ENCODE data around the gene CYTH3.
"Not testable (repeated sequence)": the region's sequence is repeated elsewhere in the genome, so short reads cannot be mapped to it uniquely, and the experiment has no call there.

Gene CYTH3

GRCh38 chr7:6228361-6229229 is 43.8 kb downstream of the CYTH3 start:
- no peak for DNase-seq

DNA sequence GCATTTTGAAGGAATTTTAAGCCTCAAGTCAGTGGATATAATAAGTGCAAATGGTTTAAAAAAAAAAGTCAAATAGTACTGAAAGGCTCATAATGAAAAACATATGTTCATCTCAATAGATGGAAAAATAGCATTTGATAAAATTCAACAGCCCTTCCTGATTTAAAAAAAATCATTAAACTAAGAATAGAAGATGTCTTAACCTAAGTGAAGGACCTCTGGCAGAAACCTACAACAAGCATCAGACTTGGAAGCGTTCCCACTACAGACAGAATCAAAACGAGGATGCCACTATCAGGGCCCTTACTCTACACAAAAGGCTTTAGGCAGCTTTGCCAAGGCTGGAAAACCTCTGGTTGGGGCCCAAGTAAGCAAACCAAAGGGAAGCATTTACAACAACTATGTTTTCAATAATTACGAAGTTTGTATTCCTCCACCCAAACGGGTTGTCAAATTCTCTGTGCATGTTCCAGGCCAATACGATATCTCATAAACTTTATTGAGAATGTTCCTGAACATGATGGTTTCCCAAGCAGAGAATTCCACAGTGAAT is 45.1 kb downstream of the CYTH3 start:
- DNase-seq, result no peak

DNA sequence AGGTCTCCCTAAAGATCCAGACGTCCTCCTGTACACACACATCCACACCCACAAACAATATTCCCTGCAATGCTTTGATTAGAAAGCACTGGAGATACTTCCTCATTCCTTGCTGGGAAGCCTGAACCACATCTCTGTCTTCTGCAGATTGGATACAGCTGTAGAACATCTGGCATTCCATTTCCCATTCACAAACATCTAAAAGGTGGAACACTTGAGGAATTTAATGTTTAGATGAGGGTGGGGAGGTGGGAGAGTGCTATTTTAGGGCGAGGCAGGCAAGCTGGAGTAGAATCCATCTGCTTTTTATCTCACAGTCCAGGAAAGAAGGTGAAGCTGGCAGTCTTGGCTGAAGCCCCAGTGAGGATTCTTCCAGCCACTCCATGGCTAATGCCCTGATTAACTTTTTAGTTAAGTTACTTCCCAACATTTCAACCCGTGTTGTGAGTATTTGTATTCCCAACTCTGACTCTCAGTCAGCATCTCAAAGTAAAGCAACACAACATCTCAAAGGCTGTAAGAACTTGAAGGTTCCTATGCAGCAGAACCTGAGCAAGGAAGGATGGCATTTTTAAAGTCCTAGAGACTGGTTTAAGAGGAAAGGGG is 46.1 kb downstream of the CYTH3 start:
- no peak for DNase-seq

- DNase-seq, result not testable (repeated sequence)
Measured at GRCh38 chr7:6223411-6223810, 49.0 kb downstream of the CYTH3 start.

DNA sequence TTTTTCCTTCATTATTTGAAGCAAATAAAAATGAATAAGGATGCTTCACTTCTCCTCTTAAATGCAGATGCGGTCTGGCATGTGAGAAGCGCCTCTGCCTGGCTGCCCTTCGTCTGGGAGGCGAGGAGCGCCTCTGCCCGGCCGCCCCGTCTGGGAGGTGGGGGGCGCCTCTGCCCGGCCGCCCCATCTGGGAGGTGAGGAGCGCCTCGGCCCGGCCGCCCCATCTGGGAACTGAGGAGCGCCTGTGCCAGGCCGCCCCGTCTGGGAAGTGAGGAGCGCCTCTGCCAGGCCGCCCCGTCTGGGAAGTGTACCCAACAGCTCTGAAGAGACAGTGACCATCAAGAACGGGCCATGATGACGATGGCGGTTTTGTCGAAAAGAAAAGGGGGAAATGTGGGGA is 49.4 kb downstream of the CYTH3 start:
- DNase-seq, result not testable (repeated sequence)

DNA sequence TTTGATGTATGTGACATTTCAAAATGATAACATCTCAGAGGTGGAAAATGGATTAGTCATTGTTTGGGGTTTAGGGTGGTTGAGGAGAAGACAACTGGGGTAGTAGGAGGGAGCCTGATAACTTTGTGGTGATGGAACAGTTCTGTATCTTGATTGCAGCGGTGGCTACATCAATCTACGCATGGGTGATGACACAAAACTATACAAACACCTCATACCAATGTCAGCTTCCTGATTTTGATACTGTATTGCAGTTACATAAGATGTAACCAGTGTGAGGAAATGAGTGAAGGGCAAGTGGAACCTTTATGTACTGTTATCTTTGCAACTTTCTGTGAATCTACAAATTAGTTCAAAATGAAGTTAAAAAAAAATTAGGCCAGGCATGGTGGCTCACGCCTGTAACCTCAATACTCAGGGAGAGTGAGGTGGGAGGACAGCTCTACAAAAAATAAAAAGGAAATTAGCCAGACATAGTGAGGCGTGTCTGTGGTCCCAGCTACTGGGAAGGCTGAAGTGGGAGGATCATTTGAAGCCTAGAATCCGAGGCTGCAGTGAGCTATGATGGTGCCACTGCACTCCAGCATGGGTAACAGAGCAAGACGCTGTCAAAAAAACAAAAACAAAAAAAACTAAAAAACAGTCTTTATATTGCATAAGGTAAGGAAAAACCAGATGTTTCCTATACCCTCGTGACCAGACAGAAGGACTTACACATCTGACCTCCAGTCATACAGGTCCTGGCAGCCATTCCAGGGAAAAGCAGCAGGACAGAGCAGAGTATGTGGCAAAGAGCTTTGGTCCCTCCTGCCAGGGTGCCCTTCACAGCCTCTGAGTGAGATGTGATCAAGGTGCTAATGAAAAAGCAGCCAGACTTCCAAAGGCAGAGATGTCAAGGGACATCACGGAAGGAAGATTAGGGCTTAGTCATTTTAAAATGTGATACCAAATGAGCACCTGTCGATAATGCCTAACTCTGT is 50.8 kb downstream of the CYTH3 start:
- no peak for DNase-seq

GRCh38 chr7:6218329-6218728 is 54.1 kb downstream of the CYTH3 start:
- no peak for DNase-seq

DNA sequence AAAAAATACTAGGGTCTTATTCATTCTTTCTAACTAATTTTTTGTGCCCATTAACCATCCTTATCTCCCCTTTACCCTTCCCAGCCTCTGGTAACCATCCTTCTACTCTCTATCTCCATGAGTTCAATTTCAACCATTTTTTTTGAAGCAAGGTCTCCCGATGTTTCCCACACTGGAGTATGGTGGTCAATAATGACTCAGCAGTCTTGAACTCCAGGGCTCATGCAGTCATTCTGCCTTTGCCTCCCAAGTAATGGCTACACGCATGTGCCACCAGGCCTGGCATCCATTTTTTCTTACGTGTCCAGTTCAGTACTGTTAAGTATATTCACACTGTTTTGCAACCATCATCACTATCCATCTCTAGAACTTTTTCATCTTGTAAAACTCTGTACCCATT is 60.4 kb downstream of the CYTH3 start:
- no peak for DNase-seq

DNA sequence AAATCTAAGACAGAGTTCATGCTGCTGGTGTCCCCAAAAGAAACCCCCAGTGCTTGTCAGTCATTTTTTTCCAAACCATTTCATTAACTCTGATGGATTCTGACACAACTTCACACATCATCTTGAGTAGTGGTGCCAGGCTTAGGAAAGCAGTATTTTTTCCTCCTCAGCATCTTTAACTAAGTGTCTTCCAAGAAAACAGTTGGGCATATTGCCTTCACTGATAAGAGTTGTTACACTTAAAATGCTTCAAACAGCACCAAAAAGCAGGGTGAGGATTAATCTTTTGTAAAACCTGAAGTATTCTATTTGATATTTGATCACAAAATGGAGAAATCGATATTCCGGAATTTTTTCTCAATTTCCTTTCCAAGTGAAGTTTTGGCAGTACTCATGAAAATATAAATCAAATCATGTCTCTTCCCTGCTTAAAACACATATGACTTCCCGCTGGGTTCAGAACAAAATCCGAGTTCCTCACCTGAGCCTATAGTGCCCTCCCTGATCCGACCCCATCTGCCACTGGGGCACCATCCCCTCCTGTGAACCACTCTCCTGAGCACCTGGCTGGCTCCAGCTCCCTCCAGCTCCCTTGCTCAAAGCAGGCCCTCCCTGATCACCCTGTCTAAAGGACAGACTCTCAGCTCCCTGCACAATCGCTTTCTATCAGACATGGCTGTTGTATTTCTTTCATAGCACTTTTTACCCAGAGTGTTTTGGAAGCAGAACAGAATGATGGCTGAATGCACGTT is 61.6 kb downstream of the CYTH3 start:
- DNase-seq, result no peak

DNA sequence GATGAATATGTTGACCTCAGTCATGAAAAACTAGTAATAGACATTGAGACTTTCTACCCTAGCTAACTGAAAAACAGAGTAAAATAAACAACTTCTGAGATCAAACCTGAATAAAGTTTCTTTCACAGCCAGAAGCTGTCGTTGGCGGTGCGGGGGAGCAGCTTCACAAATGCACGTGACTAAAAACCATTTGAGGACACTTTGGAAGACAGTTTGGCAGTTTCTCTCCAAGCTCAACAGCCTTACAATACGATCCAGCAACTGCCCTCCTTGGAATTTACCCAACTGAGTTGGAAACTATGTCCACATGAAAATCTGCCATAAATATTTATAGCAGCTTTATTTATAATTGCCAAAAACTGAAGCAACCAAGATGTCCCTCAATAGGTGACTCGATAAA is 63.1 kb downstream of the CYTH3 start:
- DNase-seq, result no peak

DNA sequence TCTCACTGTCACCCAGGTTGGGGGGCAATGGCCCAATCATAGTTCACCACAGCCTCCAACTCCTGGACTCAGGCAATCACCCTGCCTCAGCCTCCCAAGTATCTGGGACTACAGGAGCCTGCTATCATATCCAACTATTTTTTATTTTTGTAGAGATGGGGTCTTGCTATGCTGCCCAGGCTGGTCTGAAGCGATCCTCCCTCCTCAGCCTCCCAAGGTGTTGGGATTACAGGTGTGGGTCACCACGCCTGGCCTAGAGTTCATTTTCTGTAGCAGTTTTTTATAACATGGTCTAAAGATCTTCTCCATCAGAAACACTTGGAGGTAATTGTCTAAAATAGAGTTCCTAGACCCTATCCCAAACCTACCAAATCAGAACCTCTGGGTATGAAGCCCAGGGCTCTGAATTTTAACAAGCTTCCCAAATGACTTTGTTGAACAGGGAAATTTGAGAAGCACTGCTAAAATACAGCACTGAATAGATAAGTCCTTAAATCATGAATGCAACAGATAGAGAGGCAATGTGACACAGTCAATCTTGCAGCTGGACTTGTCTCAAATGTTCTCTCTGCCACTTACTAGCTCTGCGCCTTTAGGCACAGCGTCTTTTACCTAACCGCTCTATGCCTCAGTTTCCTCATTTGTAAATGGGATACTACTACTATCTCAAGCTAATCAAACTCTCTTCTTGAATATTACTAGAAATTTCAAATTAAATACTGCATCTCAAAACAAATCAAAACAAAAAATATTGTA is 63.7 kb downstream of the CYTH3 start:
- no peak for DNase-seq

DNA sequence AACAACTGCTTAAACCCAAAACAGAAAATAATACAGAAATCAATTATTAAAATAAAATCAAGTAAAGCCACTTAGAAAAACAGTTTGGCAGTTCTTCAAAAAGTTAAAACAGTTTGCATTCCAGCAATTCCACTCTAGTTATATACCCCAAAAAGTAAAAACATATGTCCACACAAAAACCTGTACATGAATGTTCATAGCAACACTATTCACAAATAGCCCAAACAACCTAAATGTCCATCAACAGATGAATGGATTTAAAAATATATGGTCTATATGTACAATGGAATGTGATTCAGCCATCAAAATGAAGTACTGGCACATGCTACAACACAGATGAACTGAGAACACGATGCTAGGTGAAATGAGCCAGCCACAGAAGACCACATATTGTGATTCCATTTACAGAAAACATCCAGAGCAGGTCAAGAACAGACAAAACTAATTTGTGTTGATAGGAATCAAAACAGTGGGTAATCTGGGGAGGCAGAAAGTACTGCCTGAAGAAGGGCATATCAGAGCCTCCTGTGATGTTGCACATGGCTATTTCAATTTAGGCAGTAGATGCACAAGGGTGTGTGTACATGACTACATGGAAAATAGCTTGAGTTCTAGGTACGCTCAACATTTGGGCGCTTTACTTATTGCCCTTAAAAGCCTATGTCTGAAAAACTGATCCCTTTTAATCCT is 66.3 kb downstream of the CYTH3 start:
- no peak for DNase-seq

- no peak for DNase-seq
Measured at GRCh38 chr7:6203381-6203780, 69.0 kb downstream of the CYTH3 start.

DNA sequence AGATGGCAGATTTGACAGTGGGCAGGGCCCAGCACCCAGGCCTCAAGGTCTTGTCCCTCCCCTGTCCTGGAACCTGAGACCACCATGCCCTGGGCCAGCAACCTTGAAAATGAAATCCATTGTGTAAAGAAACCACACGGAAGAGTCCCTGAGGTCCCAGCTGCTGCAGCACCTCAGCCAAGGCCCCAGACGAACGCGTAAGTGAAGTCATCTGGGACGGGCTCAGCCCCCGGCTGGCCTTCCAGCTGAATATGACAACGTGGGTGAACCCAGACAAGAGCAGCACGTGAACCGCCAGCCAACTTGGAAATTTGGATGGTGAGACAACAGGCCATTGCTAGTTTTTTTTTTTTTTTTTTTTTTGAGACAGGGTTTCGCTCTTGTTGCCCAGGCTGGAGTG is 70.3 kb downstream of the CYTH3 start:
- DNase-seq, result no peak

DNA sequence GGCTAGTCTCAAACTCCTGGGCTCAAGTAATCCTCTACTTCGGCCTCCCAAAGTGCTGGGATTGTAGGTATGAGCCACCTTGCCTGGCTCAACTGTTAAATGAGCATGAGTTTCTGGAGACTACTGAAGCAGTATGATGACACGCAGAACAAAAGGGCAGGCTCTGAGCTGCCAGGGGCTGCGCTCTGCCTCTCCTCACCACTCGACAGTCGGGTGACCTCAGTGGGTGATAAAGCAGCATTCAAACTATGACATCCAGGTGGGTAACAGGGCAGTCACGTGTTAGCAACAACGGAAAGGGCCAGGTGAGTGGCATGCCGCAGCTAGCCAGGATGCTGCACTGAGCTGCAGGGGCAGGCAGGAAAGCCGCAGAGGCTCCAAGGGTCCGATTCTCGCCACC is 71.5 kb downstream of the CYTH3 start:
- DNase-seq, result no peak

- no peak for DNase-seq
Measured at GRCh38 chr7:6198689-6199595, 73.5 kb downstream of the CYTH3 start.

- no peak for DNase-seq
Measured at GRCh38 chr7:6197801-6198551, 74.4 kb downstream of the CYTH3 start.

- DNase-seq, result no peak
Measured at GRCh38 chr7:6193709-6194108, 78.7 kb downstream of the CYTH3 start.

DNA sequence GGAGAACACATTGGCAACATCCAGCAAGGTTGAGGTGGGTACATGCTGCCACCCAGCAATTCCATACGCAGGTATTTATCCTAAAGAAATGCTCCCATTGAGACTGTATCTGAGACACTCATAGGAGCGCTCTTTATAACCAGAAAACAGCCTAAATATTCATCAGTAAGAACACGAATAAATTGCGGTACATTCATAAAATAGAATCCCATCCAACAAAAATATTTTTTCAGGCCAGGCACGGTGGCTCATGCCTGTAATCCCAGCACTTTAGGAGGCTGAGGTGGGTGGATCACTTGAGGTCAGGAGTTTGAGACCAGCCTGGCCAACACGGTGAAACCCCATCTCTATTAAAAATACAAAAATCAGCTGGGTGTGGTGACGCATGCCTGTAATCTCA is 81.9 kb downstream of the CYTH3 start:
- not testable (repeated sequence) for DNase-seq

Measured in activated CD4-positive, CD25-positive, alpha-beta regulatory T cell treated with anti-CD3 and anti-CD28 coated beads, Interleukin-2, amount 50 U/mL, for 72 hours (primary cell).